Measurements from ENCODE around the gene FRMD4B.

Gene FRMD4B

DNA sequence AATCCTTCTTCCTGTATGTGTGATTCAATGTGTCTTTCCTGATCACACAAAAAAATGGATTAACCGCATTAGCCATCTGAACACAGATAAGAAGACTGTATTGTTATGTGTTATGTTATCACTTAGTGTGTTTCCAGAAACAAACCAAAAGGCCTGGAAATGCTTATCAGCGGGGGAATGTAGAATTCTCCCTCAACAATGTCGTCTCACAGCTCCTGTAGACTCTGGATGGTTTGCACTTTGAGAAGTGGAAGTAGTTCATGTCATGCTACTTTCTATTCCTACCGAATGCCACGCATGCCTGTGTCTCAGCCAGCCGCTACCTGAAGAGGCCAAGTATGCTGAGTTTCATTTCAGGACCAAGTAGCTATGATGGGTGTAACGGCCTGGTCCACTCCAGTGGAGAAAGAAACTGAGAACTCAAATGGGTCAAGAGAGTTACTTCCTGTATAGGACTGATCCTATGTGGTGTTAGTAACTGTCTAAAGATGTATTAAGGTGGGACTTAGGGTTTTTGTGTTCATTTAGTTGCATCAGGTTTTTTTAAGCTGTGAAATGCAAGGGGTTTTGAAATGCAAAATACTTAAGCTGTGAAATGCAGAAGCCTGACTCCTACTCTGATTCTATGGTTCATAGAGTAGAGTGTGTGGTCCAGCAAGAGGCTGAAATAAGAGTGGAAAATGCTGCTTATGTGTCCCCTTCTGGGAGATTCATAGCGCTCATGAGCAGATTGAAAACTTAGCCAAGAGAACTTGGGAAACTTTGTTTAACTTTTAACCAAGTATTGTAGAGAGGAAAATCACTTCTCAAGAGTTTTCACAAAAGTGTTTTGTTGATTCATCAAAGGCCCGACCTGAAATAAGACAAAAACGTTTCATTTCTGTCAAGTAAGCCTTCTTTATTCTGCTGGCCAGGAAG lies 145.0 kb downstream of the FRMD4B start:
- no peak for DNase-seq

DNA sequence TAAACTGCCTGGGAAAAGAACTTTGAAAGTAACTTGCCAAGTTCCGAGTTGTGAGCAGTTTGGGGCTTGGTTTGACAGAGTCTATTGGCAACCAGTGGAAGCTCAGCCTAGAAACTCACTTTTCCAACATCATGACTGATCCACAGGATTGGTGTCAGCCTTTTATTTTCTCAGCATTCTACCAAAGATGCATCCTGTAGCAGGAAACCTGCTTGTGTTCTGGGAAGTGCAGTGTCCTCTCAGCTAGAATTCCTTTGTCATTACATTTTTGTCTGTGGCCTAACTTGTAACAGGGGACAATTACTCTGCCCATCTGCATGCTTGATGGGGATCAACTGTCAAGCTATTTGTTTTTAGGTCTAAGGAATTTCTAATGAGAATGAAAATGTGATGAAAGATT lies 146.8 kb downstream of the FRMD4B start:
- DNase-seq, result no peak

DNA sequence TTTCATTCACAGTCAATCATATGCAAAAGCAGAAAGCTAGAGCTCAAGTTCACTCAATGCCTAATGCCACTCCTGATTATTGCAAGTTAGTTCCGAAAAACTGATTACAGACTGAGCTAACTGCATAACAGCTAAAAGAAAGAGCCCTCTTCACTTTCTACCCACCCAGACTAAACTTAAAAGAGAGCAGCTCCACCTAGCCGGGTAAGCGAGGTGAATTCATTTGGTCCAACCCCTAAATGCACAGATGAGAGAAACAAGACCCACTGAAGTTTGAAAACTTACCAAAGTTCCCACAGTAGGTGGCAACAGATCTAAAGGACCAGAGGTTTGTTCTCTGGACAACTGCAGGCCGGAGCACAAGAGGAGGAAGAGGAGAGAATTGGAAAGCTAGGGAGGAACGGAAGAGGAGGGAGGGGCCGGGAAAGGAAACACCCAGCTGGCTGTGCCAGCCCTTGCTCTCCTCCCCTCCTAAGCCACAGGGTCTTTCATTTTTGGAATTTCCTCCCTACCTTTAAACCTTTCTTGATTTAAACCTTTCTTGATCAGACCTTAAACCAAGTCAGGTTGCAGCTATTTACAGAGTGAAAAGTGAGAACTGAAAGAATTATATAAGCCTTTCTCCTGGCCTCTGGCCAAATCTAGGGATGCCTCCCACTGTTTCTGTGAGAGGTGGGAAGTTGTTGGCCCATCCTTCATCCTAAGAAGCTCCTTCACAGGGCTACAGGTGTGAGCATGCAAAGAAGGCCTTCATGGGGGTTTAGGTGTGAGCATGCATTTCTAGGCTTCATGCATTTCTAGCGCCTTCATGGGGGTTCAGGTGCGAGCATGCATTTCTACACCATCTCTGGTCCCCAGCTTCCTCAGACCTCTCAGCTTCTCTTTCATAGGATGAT lies 148.8 kb downstream of the FRMD4B start:
- peak; percentile 12 for DNase-seq

DNA sequence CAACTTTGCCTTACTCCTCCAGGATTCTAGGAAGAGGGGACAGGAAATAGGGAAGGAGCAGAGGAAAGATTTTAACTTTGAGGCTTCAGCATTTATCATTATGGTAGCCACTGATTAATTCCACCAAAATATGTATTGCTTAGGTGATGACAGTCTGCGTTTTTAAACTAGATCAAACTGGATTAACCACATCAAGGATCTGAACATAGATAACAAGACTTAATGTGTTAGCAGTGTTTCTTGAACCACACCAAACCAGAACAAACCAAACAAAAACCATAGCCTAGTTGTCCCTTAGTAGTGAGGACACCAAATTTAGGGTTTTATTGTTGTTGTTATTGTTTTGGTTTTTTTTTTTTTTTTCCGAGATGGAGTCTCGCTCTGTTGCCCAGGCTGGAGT lies 150.0 kb downstream of the FRMD4B start:
- no peak for DNase-seq

DNA sequence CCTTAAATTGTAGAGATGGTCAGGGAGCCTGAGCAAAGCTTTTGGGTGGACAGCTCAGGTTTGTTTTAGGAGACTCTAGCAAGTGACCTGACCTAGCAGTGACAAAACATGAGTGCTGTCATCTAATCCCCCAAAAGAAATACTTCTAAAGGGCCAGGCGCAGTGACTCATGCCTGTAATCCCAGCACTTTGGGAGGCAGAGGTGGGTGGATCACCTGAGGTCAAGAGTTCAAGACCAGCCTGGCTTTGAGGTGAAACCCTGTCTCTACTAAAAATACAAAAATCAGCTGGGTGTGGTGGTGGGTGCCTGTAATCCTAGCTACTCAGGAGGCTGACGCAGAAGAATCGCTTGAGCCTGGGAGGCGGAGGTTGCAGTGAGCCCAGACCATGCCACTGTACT lies 150.7 kb downstream of the FRMD4B start:
- peak; percentile 0 for DNase-seq

DNA sequence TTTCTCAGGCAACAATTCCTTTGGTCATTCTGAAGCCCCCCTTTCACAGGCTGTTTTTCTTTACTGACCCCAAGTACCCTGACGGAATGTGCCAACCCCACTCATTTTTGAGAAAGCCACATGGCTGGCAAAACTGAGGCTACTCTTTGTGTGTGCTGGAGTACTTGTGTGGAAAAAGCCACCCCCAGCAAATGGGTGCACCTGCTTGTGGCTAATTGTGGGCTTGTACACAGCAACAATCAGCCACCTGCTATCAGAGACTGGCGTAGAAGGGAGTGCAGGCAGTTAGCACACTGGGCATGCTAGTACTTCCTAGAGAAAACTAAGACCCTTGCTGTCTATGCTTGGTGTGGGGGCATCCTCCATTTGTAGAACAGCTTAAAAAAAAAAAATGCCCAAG lies 153.4 kb downstream of the FRMD4B start:
- DNase-seq, result no peak

DNA sequence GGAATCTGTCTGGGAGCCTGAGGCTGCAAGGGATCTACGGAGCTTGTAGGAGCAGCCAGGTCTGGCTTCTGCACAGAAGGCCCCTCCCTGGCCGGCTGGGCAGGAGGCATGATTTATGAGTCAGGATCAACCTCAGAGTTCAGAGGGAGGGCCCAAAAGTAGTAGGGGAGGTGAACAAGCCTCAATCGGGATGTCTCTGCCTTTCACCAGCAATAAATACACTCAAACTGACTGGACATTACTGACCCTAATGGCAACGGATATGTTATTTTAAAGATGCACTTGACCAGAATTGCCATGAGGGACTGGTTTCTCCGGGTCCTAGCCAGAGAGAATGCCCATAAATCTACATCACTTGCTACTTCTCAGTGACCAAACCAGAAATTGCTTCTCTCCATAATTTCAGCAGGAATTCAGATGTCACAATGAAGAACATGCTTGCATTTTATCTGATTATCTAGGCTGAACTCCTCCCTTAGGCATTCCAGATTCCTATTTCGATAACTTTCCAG lies 153.9 kb downstream of the FRMD4B start:
- peak; percentile 46 for DNase-seq

DNA sequence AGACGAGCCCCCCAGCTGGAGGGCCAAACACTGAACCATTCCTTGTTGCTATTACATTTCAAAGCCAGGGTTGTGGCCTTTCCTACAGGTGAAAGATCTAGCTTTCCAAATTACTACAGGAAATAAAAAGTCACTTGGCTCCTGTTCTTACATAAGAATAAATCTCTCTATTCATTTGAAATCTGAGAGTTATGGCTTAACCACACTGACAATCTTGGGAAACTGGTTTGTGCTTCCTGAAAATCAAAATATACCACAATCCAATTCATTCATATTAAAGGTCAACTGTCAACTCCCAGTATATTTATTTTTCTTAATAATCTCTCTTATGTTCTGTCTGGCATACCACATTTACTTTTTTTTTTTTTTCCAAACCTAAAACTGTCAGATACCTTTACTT lies 159.8 kb downstream of the FRMD4B start:
- no peak for DNase-seq

DNA sequence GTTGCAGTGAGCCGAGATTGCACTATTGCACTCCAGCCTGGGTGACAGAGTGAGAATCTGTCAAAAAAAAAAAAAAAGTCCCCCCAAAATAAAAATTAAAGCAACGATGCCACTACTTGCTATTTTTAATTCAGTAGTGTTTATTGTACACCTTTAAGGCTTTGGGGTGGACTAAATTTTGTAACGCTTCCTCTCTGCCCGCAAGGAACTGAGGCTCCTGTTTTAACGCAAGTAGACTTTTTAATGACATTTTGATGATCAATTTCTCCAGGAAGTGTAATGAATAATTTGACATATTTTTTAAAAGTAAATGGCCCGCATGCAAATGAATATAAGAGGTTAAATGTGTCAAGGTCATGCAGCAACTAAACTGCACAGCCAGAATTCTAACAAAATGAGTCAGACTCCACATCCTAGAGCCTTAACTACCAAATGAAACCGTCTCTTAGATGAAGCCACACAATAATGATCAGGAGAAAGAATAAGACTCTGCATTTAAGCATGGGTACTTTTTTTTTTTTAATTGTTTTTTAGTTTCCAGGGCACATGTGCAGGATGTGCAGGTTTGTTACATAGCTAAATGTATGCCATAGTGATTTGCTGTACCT lies 166.7 kb downstream of the FRMD4B start:
- DNase-seq, result no peak

DNA sequence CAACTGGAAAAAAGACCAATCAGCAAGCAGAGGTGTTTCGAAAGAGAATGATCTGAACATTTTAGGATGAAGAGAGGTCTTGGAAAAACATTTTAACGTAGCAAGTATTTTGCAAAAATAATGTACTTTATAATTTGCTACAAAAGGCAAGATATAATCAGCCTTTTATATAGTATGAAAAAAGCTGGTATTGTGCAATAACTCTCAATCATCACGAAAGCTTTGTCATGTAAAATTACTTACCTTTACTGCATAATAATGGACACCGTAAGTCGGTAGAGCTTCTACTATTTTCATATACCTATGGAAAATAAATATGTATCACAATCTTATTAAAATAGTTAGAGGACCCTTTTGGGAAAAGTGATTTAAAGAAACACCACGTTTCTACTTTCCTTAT lies 167.8 kb downstream of the FRMD4B start:
- no peak for DNase-seq

DNA sequence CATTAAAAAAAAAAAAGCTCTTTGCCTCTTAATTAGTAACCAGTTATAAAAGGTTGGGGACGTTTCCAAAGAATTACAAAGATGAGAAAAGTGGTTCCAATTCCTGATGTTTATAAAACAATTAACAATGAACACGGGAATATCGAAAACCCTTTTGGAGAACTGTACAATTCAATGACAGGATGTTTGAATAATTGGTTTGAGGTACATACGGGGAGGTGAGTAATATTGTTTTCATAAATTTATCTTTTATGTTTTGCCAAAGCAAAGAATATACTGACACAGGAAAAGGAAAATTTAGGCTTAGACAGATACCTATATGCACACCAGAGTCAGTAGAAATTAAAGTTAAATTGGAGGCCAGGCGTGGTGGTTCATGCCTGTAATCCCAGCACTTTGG lies 168.9 kb downstream of the FRMD4B start:
- DNase-seq, result no peak

DNA sequence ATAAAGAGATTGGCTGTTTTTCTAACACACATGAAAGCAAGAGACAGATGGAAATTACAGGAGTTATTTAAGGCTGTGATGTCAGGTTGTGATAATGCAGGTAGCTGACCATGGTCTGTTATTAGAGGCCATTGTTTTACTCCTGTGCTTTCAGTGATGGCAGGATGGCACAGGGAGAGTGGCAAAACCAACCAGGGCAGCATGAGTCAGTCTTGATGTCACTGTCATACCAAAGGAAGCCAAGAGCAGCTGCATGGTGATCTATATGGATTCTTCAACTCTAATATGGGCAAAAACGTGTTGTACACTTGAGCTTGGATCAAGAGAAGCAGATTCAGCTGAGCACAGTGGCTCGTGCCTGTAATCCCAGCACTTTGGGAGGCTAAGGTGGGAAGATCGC lies 171.6 kb downstream of the FRMD4B start:
- no peak for DNase-seq

DNA sequence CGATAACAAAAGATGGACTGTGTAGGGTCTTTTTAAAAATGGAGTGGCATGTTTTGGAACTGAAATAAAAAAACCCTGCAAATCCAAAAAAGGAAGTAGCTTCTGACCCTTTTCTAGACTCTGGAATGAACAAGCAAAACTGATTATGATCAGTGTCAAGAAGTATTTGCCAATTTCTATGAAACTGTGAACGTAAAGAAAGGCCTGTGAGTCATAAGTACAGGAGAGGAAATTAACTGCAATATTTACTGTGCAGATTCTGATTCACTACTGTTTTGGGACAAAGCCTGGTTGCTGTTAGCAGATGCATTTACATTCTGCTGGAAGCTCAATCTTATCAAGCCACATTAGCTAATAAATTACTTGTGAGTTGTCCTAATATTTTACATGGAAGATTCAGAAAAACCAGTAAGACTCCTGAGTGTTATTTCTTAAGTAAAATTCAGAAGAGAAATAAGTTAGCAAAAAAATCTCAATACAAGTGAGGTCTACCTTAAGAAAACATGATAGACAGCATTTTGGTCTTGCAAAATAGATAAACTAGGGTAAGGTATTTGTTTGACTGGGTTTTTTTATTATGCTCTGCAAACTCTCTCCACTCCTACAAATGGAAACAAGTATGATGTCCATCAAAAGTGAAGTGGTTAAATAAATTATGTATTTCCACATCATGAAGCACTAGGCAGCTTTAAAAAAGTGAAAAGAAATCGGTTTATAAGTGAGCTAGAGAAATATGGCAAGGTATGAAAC lies 173.3 kb downstream of the FRMD4B start:
- no peak for DNase-seq

DNA sequence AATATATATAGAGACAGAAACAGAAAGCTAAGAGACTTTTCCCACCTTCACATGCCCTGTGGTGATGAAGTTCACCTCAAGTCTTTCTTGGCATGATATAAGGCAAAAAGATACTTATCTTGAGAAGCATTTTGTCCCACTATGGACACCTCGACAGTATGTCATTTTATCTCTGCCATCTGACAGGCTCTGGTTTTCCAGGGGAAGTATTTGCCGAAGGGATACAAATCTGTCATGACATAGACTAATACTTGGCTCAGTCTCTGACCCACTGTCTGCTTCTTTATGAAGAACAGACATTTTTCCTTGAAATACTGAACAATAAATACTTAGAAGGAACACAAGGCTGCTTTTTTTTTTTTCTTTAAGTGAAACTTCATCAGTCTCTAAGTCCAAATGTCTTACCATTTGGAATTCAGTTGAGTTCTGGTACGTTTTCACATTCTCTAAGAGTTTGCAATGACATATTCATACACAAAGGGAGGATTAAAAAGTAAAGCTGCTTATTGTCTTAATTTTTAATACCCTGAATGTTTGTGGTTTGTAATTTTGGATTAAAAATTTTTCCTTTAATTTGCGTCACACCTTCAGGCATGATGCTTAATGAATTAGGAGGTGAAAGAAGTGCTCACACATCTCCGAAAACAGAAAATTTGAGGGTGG lies 175.7 kb downstream of the FRMD4B start:
- no peak for DNase-seq

DNA sequence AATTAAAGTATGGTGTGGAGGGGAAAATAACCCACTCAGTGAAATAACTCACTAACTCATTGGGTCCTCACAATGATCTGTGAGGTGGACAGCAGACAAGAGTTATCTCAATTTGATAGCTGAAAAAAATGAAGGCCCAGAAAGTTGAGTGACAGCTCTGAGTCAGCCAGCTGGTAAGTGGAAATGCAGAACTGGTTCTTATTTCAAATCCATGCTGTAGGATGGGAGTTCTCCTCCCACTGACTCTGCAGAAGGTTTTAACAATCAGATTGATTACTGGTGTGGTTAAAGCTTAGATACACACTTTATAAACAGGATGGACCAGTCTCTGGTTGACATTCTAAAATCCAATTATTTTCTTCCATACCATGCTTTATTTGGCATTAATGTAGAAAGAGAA lies 176.5 kb downstream of the FRMD4B start:
- peak; percentile 7 for DNase-seq

DNA sequence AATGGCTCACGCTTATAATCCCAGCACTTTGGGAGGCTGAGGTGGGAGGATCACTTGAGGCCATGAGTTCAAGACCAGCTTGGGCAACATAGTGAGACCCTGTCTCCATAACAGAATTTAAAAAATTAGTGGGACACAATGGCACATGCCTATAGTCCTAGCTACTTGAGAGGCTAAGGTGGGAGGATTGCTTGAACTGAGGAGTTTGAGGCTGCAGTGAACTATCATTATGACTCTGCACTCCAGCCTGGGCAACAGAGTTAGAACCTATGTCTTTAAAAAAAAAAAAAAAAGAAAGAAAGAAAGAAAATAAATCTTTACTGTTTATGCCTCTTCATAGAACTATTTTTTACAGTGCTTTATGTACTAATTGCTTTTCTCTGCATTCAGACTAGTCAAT lies 178.9 kb downstream of the FRMD4B start:
- DNase-seq, result no peak

DNA sequence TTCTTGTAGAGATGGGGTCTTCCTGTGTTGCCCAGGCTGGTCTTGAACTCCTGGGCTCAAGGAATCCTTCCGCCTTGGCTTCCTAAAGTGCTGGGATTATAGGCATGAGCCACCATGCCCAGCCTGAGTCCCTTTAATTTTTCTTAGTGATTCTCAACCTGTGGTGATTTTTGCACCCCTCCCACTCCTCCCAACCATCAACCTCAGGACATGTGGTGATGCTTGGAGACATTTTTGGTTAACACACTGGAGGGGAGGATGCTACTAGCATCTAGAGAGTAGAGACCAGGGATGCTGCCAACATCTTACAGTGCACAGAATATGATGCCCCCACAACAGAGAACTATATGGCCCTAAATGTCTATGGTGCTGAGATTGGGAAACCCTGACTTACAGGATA lies 180.5 kb downstream of the FRMD4B start:
- no peak for DNase-seq

DNA sequence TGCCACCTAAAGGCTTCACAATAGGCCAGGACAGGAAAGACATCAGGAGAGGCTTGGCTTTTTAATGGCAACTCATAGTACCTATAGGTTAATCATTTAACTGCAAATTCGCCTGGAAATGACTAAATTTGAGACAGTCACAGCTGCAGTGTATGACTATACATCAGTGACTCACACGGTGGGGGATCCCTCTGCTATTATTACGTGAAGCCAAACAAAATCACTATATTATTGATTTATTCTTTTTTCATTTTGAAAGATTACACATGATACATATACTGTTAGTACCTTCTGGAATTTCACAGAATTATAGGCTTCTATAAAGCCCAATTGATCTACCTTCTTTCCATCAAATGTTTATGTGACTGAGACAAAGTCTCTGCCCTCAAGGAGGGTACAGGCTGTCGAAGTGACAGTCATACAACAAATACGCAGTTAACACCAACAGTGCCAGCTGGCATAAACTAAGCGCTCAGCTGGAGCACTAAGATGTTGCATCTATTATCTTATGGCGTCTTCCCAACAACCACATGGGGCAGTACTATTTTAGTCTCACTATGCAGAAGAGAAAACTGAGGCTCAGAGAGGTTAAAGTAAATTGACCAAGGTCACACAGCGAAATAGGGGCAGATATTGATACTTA lies 181.5 kb downstream of the FRMD4B start:
- no peak for DNase-seq

DNA sequence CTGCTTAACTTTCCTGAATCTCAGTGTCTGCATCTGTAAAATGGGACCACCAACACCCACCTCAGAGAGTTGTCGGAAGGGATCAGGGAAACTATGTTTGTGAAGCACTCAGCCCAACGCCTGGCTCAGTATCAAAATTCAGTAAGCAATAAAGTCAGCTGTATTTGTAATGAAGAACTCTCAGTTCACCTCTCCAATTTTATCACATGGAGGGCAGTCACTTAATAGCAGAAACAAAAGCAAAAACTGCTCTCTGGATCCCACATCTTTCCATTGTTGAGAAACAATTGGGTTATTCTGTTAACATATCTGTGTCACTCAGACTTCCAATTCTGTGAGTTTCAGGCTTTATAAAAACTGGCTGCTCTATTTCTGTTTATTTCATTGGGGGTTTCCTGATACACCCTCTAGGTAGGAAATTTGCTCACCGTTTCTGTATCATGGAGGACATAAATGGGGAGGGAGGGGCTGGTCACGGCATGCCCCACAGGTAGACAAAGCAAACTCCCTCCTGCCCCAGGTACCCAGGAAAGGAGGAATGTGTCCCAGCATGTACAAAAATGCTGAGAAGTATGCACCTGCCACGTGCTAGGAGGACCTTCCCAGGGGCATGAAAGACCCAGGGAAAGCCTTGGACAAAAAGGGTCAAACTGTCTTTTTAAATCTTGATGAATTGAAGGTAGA lies 182.1 kb downstream of the FRMD4B start:
- no peak for DNase-seq

DNA sequence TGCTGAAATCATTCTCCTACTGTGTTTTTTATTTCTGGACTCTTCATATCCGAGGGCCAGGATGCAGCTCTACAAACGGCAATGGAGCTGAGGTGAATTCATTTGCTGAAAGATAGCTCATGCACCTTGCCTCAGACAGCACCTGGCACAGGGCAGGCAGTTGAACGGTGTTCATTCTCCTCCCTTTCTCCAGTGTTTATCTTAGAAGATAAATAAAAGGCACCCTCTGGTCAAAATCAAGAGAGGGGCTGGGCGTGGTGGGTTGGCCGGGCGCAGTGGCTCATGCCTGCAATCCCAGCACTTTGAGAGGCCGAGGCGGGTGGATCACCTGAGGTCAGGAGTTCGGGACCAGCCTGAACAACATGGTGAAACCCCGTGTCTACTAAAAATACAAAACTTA lies 184.2 kb downstream of the FRMD4B start:
- no peak for DNase-seq
